Smooth muscle cell (in vitro differentiated cells): ENCODE results near the gene PLA2G7. TPM values are rescaled to one million over a fixed set of nuclear protein-coding genes. Genes with fewer than 3 reads are reported as not detected.

ENCODE experiments used
- DNase-seq: peaks from one replicate; lab custom pipeline; 2025; ENCODE audit not compliant: unreplicated experiment; lab: John Stamatoyannopoulos, UW
- H2AFZ ChIP-seq: fragments of 200-600 bp; sonication (generic); 2 replicates; pipeline ENCODE4 v1.6.0; 2016; ENCODE audit warnings: antibody characterized with exemption, low read depth, mild to moderate bottlenecking
- H3F3A ChIP-seq: fragments of 200-600 bp; sonication (generic); 2 replicates; pipeline ENCODE4 v1.6.0; 2017; ENCODE audit warnings: antibody characterized with exemption, low read depth
- H3K27ac ChIP-seq: fragments of 200-600 bp; sonication (generic); 2 replicates; pipeline ENCODE4 v1.5.1; 2016; ENCODE audit warnings: low read depth, mild to moderate bottlenecking
- H3K27me3 ChIP-seq: fragments of 200-600 bp; sonication (generic); 2 replicates; pipeline ENCODE4 v1.6.1; 2016; ENCODE audit warnings: low read depth, mild to moderate bottlenecking
- H3K36me3 ChIP-seq: fragments of 200-600 bp; sonication (generic); 2 replicates; pipeline ENCODE4 v1.5.1; 2016; ENCODE audit warnings: low read depth
- H3K4me1 ChIP-seq: fragments of 200-600 bp; sonication (generic); 2 replicates; pipeline ENCODE4 v1.5.1; 2016; ENCODE audit warnings: low read depth
- H3K4me2 ChIP-seq: fragments of 200-600 bp; sonication (generic); 2 replicates; pipeline ENCODE4 v1.6.0; 2016; ENCODE audit warnings: mild to moderate bottlenecking
- H3K4me3 ChIP-seq: fragments of 200-600 bp; sonication (generic); 2 replicates; pipeline ENCODE4 v1.5.1; 2016; ENCODE audit warnings: mild to moderate bottlenecking
- H3K79me2 ChIP-seq: fragments of 200-600 bp; sonication (generic); 2 replicates; pipeline ENCODE4 v1.6.0; 2016; ENCODE audit warnings: low read depth, mild to moderate bottlenecking
- H3K9ac ChIP-seq: fragments of 200-600 bp; sonication (generic); 2 replicates; pipeline ENCODE4 v1.6.0; 2016; ENCODE audit warnings: low read depth
- H3K9me3 ChIP-seq: fragments of 200-600 bp; sonication (generic); replicated peaks from 2 replicates; pipeline ENCODE4 v1.5.1; 2016; ENCODE audit warnings: low read depth
- H4K20me1 ChIP-seq: fragments of 200-600 bp; sonication (generic); 2 replicates; pipeline ENCODE4 v1.6.0; 2016; ENCODE audit warnings: low read depth
- CTCF ChIP-seq: fragments of 200-600 bp; sonication (generic); IDR thresholded peaks from 2 replicates; pipeline ENCODE4 v1.5.1; 2017; ENCODE audit warnings: borderline replicate concordance, mild to moderate bottlenecking, antibody characterized with exemption; ENCODE audit not compliant: insufficient read depth, poor library complexity, severe bottlenecking
- WGBS: methylation state at CpG from one replicate; pipeline ENCODE4 v1.1.7; 2016; ENCODE audit warnings: low lambda C conversion rate; 5-methylcytosine and 5-hydroxymethylcytosine counted together
- polyA plus RNA-seq: library from polyadenylated mRNA; unstranded; fragments of >200 nt; fragmentation: Nextera tagmentation; extraction: Ambion mirVana; gene quantifications from 2 replicates; pipeline ENCODE4 v1.2.1, GENCODE V29; 2016
- total RNA-seq: library from RNA; depleted of rRNA; stranded (reverse); fragments of >200 nt; gene quantifications from 2 replicates; pipeline ENCODE4 v1.2.3, GENCODE V29; 2014

PLA2G7 gene
- total and polyA plus RNA-seq, 2 experiments from 2014 or later: 0.30 to 1.2 TPM

DNA sequence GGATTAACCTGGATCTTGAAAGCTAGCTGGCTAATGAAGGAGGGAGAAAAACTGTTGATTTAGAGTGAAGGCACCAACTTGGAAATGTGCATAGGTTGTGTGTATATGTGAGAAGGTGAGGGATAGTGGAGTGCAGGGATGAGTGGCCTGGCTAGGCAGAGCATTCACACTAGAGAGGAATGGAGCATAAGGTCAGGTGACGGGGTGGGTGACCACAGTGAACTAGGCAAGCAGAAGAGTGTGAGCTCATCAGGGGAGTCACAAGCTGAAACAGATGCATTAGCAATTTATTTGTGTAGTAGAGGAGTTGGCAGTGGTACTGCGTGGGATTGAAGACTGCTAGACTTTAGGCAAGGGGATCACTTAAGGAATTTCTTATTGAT, 22.0 kb upstream of the PLA2G7 start:
- H3K79me2 ChIP-seq: no peaks in the 10 kb centered on the region
- no peak overlapping the region for H3K4me3 ChIP-seq
- peaks cover 12% of the 10 kb centered on the region for H3K27me3 ChIP-seq
- H2AFZ ChIP-seq: no peak overlapping the region
- H3K4me1 ChIP-seq: no peaks in the 10 kb centered on the region
- no peaks in the 10 kb centered on the region for H3K9me3 ChIP-seq
- no peaks in the 10 kb centered on the region for H3K36me3 ChIP-seq
- no peak for TF ChIP-seq CTCF
- H4K20me1 ChIP-seq: no peaks in the 10 kb centered on the region
- no peak for DNase-seq
- no peak overlapping the region for H3K27ac ChIP-seq
- peak overlapping the region; percentile 39 for H3K4me2 ChIP-seq
- 83% methylated on average over 2 of the region's 2 CpGs for WGBS
- H3F3A ChIP-seq: no peaks in the 10 kb centered on the region
- no peak overlapping the region for H3K9ac ChIP-seq

DNA sequence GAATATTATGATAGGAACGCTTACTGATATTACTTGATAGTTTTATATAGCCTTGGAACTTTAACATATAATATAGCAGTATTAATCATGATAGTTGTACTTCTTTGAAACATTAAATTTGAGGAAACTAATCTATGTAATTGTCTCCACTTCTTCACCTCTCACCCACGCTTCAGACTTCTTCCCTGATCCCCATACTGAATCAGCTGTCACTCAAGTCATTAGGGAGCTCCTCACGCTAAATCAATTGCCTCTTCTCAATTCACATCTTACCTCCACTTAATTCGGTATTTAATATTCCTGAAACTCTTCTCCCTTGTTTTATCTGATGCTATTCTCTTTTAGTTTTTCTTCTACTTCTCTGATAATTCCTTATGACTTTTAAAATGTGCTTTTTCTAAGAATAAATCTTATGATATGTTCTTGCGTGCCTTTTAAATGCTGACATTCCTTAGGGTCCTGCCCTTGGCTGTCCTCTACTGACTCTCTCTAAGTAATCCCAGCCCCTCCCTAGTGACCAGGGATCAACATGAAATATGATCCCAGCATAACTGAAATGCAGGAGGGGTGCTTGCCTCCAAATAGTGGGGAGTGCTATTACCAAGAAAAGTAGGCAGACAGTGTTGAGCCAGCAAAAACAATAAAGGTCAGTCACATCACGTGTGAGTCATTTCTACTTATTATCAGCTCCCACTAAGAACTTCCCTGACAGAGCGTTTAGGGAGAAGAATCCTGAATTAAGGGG, 21.5 kb upstream of the PLA2G7 start:
- DNase-seq: no peak
- H4K20me1 ChIP-seq: no peaks in the 10 kb centered on the region
- 67% methylated on average over 7 of the region's 7 CpGs for WGBS

GRCh38 chr6:46755865-46756264, 20.7 kb upstream of the PLA2G7 start:
- WGBS: 65% methylated on average over 1 of the region's 1 CpG
- no peak for DNase-seq
- no peak overlapping the region for H3K27ac ChIP-seq
- H3K9ac ChIP-seq: no peak overlapping the region
- no peak for TF ChIP-seq CTCF
- H3K9me3 ChIP-seq: no peaks in the 10 kb centered on the region
- H3F3A ChIP-seq: no peaks in the 10 kb centered on the region
- no peaks in the 10 kb centered on the region for H3K4me1 ChIP-seq
- H3K4me2 ChIP-seq: no peak overlapping the region
- H4K20me1 ChIP-seq: no peaks in the 10 kb centered on the region
- no peaks in the 10 kb centered on the region for H3K36me3 ChIP-seq
- no peak overlapping the region for H3K4me3 ChIP-seq
- no peak overlapping the region for H2AFZ ChIP-seq
- H3K27me3 ChIP-seq: peaks cover 12% of the 10 kb centered on the region
- no peaks in the 10 kb centered on the region for H3K79me2 ChIP-seq

More for the DNA sequence above, 21.5 kb upstream of the PLA2G7 start:
- H3K27ac ChIP-seq: no peak overlapping the region
- H2AFZ ChIP-seq: no peak overlapping the region
- H3K4me2 ChIP-seq: peak overlapping the region; percentile 39
- no peaks in the 10 kb centered on the region for H3K9me3 ChIP-seq
- H3K79me2 ChIP-seq: no peaks in the 10 kb centered on the region
- H3K9ac ChIP-seq: no peak overlapping the region
- no peaks in the 10 kb centered on the region for H3F3A ChIP-seq
- TF ChIP-seq CTCF: no peak
- no peaks in the 10 kb centered on the region for H3K4me1 ChIP-seq
- no peaks in the 10 kb centered on the region for H3K36me3 ChIP-seq
- H3K27me3 ChIP-seq: peaks cover 12% of the 10 kb centered on the region
- no peak overlapping the region for H3K4me3 ChIP-seq

DNA sequence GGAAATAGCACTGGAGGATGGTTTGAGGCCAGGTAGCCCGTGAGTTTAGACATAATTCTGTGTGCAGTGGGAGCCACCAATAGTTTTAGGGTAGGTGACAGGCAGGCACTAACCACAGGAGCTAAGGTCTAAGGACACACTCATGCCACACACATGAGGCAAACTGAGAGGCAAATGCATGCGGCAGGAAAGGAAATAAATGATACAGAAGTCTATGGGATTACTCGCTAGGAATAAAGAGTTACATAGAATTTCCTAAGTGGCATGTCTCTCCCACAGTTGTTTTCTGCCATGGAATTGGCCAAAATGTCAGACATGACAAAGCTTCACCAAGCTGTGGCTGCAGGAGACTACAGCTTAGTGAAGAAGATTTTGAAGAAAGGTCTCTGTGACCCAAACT, 16.5 kb upstream of the PLA2G7 start:
- Histone ChIP-seq H3K4me2 (no peak overlapping the region), H3K27ac (no peak overlapping the region), H3F3A (no peaks in the 10 kb centered on the region), H3K9ac (no peak overlapping the region), H2AFZ (no peak overlapping the region), H3K79me2 (no peaks in the 10 kb centered on the region), H3K4me3 (no peak overlapping the region), H3K4me1 (no peaks in the 10 kb centered on the region), H3K27me3 (peaks cover 4% of the 10 kb centered on the region), H3K9me3 (no peaks in the 10 kb centered on the region), H4K20me1 (no peaks in the 10 kb centered on the region), H3K36me3 (no peaks in the 10 kb centered on the region)
- no peak for TF ChIP-seq CTCF
- DNase-seq: no peak
- WGBS: 70% methylated on average over 3 of the region's 3 CpGs
